Caco-2 (cell line): ENCODE data around the gene NQO1. TPM values are rescaled to one million over a fixed set of nuclear protein-coding genes. Genes with fewer than 3 reads are reported as not detected.

Source experiments
- BruUV-seq: library from RNA; stranded (reverse); fragments of 400-500 nt; replicated peaks from 2 replicates; lab custom pipeline; 2021; lab: Mats Ljungman, UMichigan
- CTCF ChIA-PET: fragments of 300-600 bp; sonication (Branson Sonifier 250); formaldehyde crosslinking; loops from one replicate; lab custom pipeline; 2022; ENCODE audit warnings: antibody characterized with exemption; lab: Charles Lee
- POLR2A ChIA-PET: fragments of 300-600 bp; sonication (Branson Sonifier 250); formaldehyde crosslinking; loops from one replicate; lab custom pipeline; 2022; ENCODE audit warnings: antibody characterized with exemption; lab: Charles Lee
- DNase-seq, 2 experiments: peaks; one replicate each; pipeline versions ENCODE4 v3.0.0 to v3.0.0-alpha.2; 2020 to 2022
- H3K27me3 ChIP-seq: replicated peaks from 2 replicates; pipeline ENCODE4 v1.6.0; 2011; ENCODE audit warnings: low read length; ENCODE audit not compliant: control insufficient read depth, insufficient read depth
- H3K36me3 ChIP-seq: 2 replicates; pipeline ENCODE4 v1.5.1; 2011; ENCODE audit warnings: low read length; ENCODE audit not compliant: control insufficient read depth, insufficient read depth
- H3K4me1 ChIP-seq: fragments of 250-450 bp; sonication (Bioruptor Pico); 2 replicates; pipeline ENCODE4 v1.5.1; 2020; ENCODE audit warnings: mild to moderate bottlenecking
- H3K4me3 ChIP-seq: 2 replicates; pipeline ENCODE4 v1.5.1; 2011; ENCODE audit warnings: low read depth, mild to moderate bottlenecking, control low read depth, low read length
- H3K9me3 ChIP-seq: fragments of 250-450 bp; sonication (Bioruptor Pico); 2 replicates; pipeline ENCODE4 v1.5.1; 2020; ENCODE audit warnings: mild to moderate bottlenecking, moderate library complexity
- H3K27ac Mint-ChIP-seq: one replicate; pipeline ENCODE4 v1.8.0; 2022; ENCODE audit warnings: mixed read lengths; ENCODE audit not compliant: unreplicated experiment
- H3K27me3 Mint-ChIP-seq: one replicate; pipeline ENCODE4 v1.8.0; 2022; ENCODE audit warnings: mixed read lengths; ENCODE audit not compliant: insufficient read depth, unreplicated experiment
- H3K36me3 Mint-ChIP-seq: one replicate; pipeline ENCODE4 v1.8.0; 2022; ENCODE audit warnings: mild to moderate bottlenecking, mixed read lengths; ENCODE audit not compliant: insufficient read depth, unreplicated experiment
- H3K4me1 Mint-ChIP-seq: one replicate; pipeline ENCODE4 v1.8.0; 2022; ENCODE audit warnings: low read depth, mixed read lengths; ENCODE audit not compliant: unreplicated experiment
- H3K4me3 Mint-ChIP-seq: one replicate; pipeline ENCODE4 v1.8.0; 2022; ENCODE audit warnings: mild to moderate bottlenecking, moderate library complexity, mixed read lengths; ENCODE audit not compliant: unreplicated experiment
- H3K9me3 Mint-ChIP-seq: one replicate; pipeline ENCODE4 v1.8.0; 2022; ENCODE audit warnings: mixed read lengths; ENCODE audit not compliant: unreplicated experiment
- CTCF ChIP-seq, 2 experiments: fragments of 200-600 bp in 1 of 2; IDR thresholded peaks; 1 replicate in 1 of 2; 2 replicates in 1 of 2; pipeline versions ENCODE4 v1.5.1 to v1.8.0; 2011 to 2022; ENCODE audit warnings: antibody characterized with exemption in 1 of 2, control low read depth in 1 of 2, inconsistent platforms in 1 of 2, low read depth in 1 of 2, low read length in 1 of 2, mild to moderate bottlenecking in 1 of 2, moderate library complexity in 1 of 2; ENCODE audit not compliant: insufficient read depth in 1 of 2, severe bottlenecking in 1 of 2, unreplicated experiment in 1 of 2
- intact Hi-C: fragments of 100-400 bp; cut with micrococcal nuclease; formaldehyde crosslinking; loops from one replicate; pipeline ENCODE4 v1.10.0; 2022; ENCODE audit not compliant: unreplicated experiment
- total RNA-seq: library from RNA; stranded (reverse); gene quantifications from 2 replicates; pipeline ENCODE4 v1.2.3, GENCODE V29; 2022

NQO1 gene
- total RNA-seq, 1 experiment from 2014 or later: 119 TPM

- Mint-ChIP-seq H3K4me3 (no peak overlapping the region), H3K36me3 (peaks cover 93% of the 10 kb centered on the region), H3K27ac (no peak overlapping the region), H3K4me1 (peaks cover 13% of the 10 kb centered on the region), H3K27me3 (no peaks in the 10 kb centered on the region), H3K9me3 (no peaks in the 10 kb centered on the region)
- intact Hi-C loops: loop anchor here (2.0 kb wide), 1 partner anchor 19 kb away; the partner anchor contains the start of gene NQO1
- Histone ChIP-seq H3K27me3 (no peaks in the 10 kb centered on the region), H3K4me3 (no peak overlapping the region), H3K36me3 (peaks cover 4% of the 10 kb centered on the region), H3K9me3 (no peaks in the 10 kb centered on the region), H3K4me1 (peaks cover 7% of the 10 kb centered on the region)
- DNase-seq: no peak
- ChIA-PET CTCF (interaction anchor here (2.4 kb wide), 1 partner anchor 46 kb away, joined by 12 read pairs; the partner anchor contains the start of gene NOB1), POLR2A (interaction anchor here (1.0 to 1.1 kb wide), 2 partner anchors 18 to 47 kb away, joined by 3 to 4 read pairs; partner anchors contain the start of genes NOB1 and NQO1)
- no peak for TF ChIP-seq CTCF (IDR thresholded peaks at IDR 0.05; ENCODE audit: insufficient read depth in 1 of 2, low read depth in 1 of 2, low read length in 1 of 2, severe bottlenecking in 1 of 2, unreplicated experiment in 1 of 2)
- BruUV-seq: no TSS peak
These were observed 18.3 kb downstream of the NQO1 start for GRCh38 chr16:69707920-69708683.

GRCh38 chr16:69706975-69707340 lies 19.4 kb downstream of the NQO1 start:
- H3K4me1 ChIP-seq: peaks cover 7% of the 10 kb centered on the region
- no TSS peak for BruUV-seq
- H3K9me3 ChIP-seq: no peaks in the 10 kb centered on the region
- intact Hi-C loops: no loop called here
- Mint-ChIP-seq H3K4me1 (peaks cover 13% of the 10 kb centered on the region), H3K4me3 (no peak overlapping the region), H3K27ac (no peak overlapping the region), H3K9me3 (no peaks in the 10 kb centered on the region), H3K36me3 (peaks cover 82% of the 10 kb centered on the region), H3K27me3 (no peaks in the 10 kb centered on the region)
- H3K27me3 ChIP-seq: no peaks in the 10 kb centered on the region
- H3K4me3 ChIP-seq: no peak overlapping the region
- CTCF ChIA-PET: interaction anchor here (1.5 kb wide), 1 partner anchor 48 kb away, joined by 4 read pairs; the partner anchor contains the start of gene NOB1
- POLR2A ChIA-PET: no interaction called here
- DNase-seq: no peak
- peaks cover 4% of the 10 kb centered on the region for H3K36me3 ChIP-seq
- no peak for TF ChIP-seq CTCF (IDR thresholded peaks at IDR 0.05; ENCODE audit: insufficient read depth in 1 of 2, low read depth in 1 of 2, low read length in 1 of 2, severe bottlenecking in 1 of 2, unreplicated experiment in 1 of 2)

DNA sequence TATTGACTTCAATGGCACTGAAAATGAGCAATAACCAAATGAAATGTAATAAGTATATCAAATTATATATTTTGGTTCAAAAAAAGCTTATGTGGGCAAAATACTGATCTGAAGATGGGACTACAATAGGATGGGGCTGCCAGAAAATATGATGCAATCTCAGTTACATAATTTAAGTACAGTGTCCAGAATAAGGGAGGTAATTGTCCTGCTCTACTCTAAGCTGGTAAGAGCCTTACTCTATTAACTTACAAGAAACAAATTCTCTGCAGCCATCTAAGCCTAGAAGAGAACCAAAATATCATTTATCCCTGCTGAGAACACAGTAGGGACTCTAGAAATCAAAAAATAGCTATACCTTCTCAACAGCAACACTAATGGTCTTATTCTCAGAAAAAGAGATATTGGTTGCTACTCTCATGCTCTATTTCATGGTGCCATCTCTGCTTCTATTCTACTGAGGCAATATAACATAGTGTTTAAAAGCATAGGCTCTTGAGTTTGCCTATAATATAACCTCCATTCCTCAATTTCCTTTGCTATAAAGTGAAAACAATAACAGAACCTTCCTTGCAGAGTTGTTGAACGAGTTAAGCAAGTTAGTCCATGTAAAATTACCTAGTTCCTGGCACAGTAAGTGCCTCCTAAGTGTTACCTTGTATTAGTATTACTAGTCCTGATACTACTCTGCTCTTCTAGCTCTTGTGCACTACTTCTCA lies 19.9 kb downstream of the NQO1 start:
- H3K27ac Mint-ChIP-seq: no peak overlapping the region
- ChIA-PET POLR2A (no interaction called here), CTCF (interaction anchor here (1.5 kb wide), 1 partner anchor 48 kb away, joined by 4 read pairs; the partner anchor contains the start of gene NOB1)
- H3K4me1 Mint-ChIP-seq: peaks cover 13% of the 10 kb centered on the region
- TF ChIP-seq CTCF (IDR thresholded peaks at IDR 0.05; ENCODE audit: insufficient read depth in 1 of 2, low read depth in 1 of 2, low read length in 1 of 2, severe bottlenecking in 1 of 2, unreplicated experiment in 1 of 2): no peak
- DNase-seq: no peak
- Histone ChIP-seq H3K4me3 (no peak overlapping the region), H3K9me3 (no peaks in the 10 kb centered on the region), H3K4me1 (peaks cover 7% of the 10 kb centered on the region), H3K36me3 (peaks cover 4% of the 10 kb centered on the region), H3K27me3 (no peaks in the 10 kb centered on the region)
- H3K9me3 Mint-ChIP-seq: no peaks in the 10 kb centered on the region
- no peaks in the 10 kb centered on the region for H3K27me3 Mint-ChIP-seq
- BruUV-seq: no TSS peak
- intact Hi-C loops: no loop called here
- peaks cover 82% of the 10 kb centered on the region for H3K36me3 Mint-ChIP-seq
- no peak overlapping the region for H3K4me3 Mint-ChIP-seq
